ENCODE results near the gene TRIM2. TPM values are rescaled to one million over a fixed set of nuclear protein-coding genes. Genes with fewer than 3 reads are reported as not detected.

The TRIM2 gene
- total and polyA plus RNA-seq, 2 experiments from 2014 or later = 32.0 to 82.1 TPM

GRCh38 chr4:153244969-153245368, 40.7 kb downstream of the TRIM2 start:
- TF ChIP-seq EZH2 (IDR thresholded peaks at IDR 0.05; ENCODE audit: borderline replicate concordance) (no peak), EZH2phosphoT487 (IDR thresholded peaks at IDR 0.05; ENCODE audit: low read depth, severe bottlenecking, unreplicated experiment) (no peak), CTCF (IDR thresholded peaks at IDR 0.05; ENCODE audit: poor library complexity) (no peak)
- DNase-seq (ENCODE audit: low spot score) = peak; percentile 32
- peak overlapping the region; percentile 84 for H3K27ac ChIP-seq
- H3K9me3 ChIP-seq (ENCODE audit: low read depth) = no peaks in the 10 kb centered on the region
- no peaks in the 10 kb centered on the region for H3K9me2 ChIP-seq (replicated peaks; ENCODE audit: insufficient read depth)
- H4K20me1 ChIP-seq (ENCODE audit: insufficient read depth, poor library complexity, severe bottlenecking) = no peaks in the 10 kb centered on the region
- H3K4me2 ChIP-seq = peak overlapping the region; percentile 43
- no peak overlapping the region for H2AFZ ChIP-seq
- WGBS (ENCODE audit: low lambda C conversion rate, missing lambda C conversion rate) = 52% methylated on average over 3 of the region's 3 CpGs
- H3K27me3 ChIP-seq = no peaks in the 10 kb centered on the region
- no peak overlapping the region for H3K4me3 ChIP-seq
- H3K79me2 ChIP-seq = peaks cover 48% of the 10 kb centered on the region
- no peaks in the 10 kb centered on the region for H3K36me3 ChIP-seq (replicated peaks; ENCODE audit: insufficient read depth, low read depth)
- peaks cover 49% of the 10 kb centered on the region for H3K4me1 ChIP-seq (ENCODE audit: insufficient read depth)

GRCh38 chr4:153245775-153246174, 41.5 kb downstream of the TRIM2 start:
- no peak for DNase-seq (ENCODE audit: low spot score)
- Histone ChIP-seq H2AFZ (no peak overlapping the region), H3K4me1 (ENCODE audit: insufficient read depth) (peaks cover 56% of the 10 kb centered on the region), H3K4me3 (no peak overlapping the region), H3K79me2 (peaks cover 56% of the 10 kb centered on the region), H4K20me1 (ENCODE audit: insufficient read depth, poor library complexity, severe bottlenecking) (no peaks in the 10 kb centered on the region), H3K36me3 (replicated peaks; ENCODE audit: insufficient read depth, low read depth) (no peaks in the 10 kb centered on the region), H3K9me2 (replicated peaks; ENCODE audit: insufficient read depth) (no peaks in the 10 kb centered on the region), H3K27me3 (no peaks in the 10 kb centered on the region), H3K9me3 (ENCODE audit: low read depth) (no peaks in the 10 kb centered on the region), H3K4me2 (peak overlapping the region; percentile 43), H3K27ac (peak overlapping the region; percentile 84)
- WGBS (ENCODE audit: low lambda C conversion rate, missing lambda C conversion rate) = 93% methylated on average over 3 of the region's 3 CpGs
- TF ChIP-seq EZH2phosphoT487 (IDR thresholded peaks at IDR 0.05; ENCODE audit: low read depth, severe bottlenecking, unreplicated experiment) (no peak), CTCF (IDR thresholded peaks at IDR 0.05; ENCODE audit: poor library complexity) (no peak), EZH2 (IDR thresholded peaks at IDR 0.05; ENCODE audit: borderline replicate concordance) (no peak)

- no peak overlapping the region for H2AFZ ChIP-seq
- H3K9me3 ChIP-seq (ENCODE audit: low read depth) = no peaks in the 10 kb centered on the region
- H3K79me2 ChIP-seq = peaks cover 64% of the 10 kb centered on the region
- no peak overlapping the region for H3K4me3 ChIP-seq
- DNase-seq (ENCODE audit: low spot score) = no peak
- WGBS (ENCODE audit: low lambda C conversion rate, missing lambda C conversion rate) = 91% methylated on average over 7 of the region's 7 CpGs
- H3K9me2 ChIP-seq (replicated peaks; ENCODE audit: insufficient read depth) = no peaks in the 10 kb centered on the region
- H3K4me1 ChIP-seq (ENCODE audit: insufficient read depth) = peaks cover 50% of the 10 kb centered on the region
- no peaks in the 10 kb centered on the region for H4K20me1 ChIP-seq (ENCODE audit: insufficient read depth, poor library complexity, severe bottlenecking)
- no peaks in the 10 kb centered on the region for H3K27me3 ChIP-seq
- TF ChIP-seq CTCF (IDR thresholded peaks at IDR 0.05; ENCODE audit: poor library complexity) = no peak
- no peaks in the 10 kb centered on the region for H3K36me3 ChIP-seq (replicated peaks; ENCODE audit: insufficient read depth, low read depth)
- H3K4me2 ChIP-seq = no peak overlapping the region
- peak overlapping the region; percentile 84 for H3K27ac ChIP-seq
These were observed 42.3 kb downstream of the TRIM2 start for GRCh38 chr4:153246446-153247115.
